ENCODE data around the gene PDE2A. TPM values are rescaled to one million over a fixed set of nuclear protein-coding genes. Genes with fewer than 3 reads are reported as not detected.

PDE2A gene
- total and polyA plus RNA-seq, 3 donors from 2014 or later: 14.1 to 20.6 (median 15.2) TPM

DNA sequence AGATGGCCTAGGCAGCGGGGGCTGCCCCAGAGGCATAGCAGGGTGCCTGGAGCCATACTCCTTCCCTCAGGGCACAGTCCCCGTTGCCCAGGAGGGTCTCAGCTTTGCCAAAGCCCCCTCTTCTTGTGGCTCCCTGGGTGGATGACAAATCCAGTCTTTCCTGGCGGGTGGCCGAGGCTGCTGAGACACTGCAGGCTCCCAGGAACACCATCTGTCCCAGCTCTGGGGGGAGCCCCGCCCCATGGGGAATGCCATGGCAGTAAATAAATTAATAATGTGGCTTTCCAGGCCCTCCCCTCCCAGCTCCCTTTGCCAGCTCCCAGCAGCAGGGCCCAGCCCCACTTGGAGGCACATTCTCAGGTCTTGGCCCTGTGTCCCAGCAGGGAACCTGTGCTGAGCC, 45.0 kb downstream of the PDE2A start:
- Histone ChIP-seq H3K4me3 (no peak overlapping the region), H3K36me3 (ENCODE audit: low read depth, missing control alignments) (no peaks in the 10 kb centered on the region), H3K4me1 (peaks cover 7% of the 10 kb centered on the region), H3K27me3 (no peaks in the 10 kb centered on the region), H3K9me3 (no peaks in the 10 kb centered on the region), H3K27ac (no peak overlapping the region)
- intact Hi-C loops (cut with DNase I; ENCODE audit: low total_unique reads): no loop called here
- WGBS, 2 donors: 79 to 94% methylated on average over 3 to 5 of the region's 5 CpGs
- no peak for DNase-seq
- no peak for TF ChIP-seq POLR2A (IDR thresholded peaks at IDR 0.05)
- TF ChIP-seq, protein P1, sequence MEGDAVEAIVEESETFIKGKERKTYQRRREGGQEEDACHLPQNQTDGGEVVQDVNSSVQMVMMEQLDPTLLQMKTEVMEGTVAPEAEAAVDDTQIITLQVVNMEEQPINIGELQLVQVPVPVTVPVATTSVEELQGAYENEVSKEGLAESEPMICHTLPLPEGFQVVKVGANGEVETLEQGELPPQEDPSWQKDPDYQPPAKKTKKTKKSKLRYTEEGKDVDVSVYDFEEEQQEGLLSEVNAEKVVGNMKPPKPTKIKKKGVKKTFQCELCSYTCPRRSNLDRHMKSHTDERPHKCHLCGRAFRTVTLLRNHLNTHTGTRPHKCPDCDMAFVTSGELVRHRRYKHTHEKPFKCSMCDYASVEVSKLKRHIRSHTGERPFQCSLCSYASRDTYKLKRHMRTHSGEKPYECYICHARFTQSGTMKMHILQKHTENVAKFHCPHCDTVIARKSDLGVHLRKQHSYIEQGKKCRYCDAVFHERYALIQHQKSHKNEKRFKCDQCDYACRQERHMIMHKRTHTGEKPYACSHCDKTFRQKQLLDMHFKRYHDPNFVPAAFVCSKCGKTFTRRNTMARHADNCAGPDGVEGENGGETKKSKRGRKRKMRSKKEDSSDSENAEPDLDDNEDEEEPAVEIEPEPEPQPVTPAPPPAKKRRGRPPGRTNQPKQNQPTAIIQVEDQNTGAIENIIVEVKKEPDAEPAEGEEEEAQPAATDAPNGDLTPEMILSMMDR (IDR thresholded peaks at IDR 0.05): no peak

GRCh38 chr11:72627594-72628281, 46.5 kb downstream of the PDE2A start:
- Histone ChIP-seq H3K27ac (no peak overlapping the region), H3K4me1 (peaks cover 7% of the 10 kb centered on the region), H3K4me3 (no peak overlapping the region), H3K36me3 (ENCODE audit: low read depth, missing control alignments) (no peaks in the 10 kb centered on the region), H3K9me3 (no peaks in the 10 kb centered on the region), H3K27me3 (no peaks in the 10 kb centered on the region)
- TF ChIP-seq, protein P1 (IDR thresholded peaks at IDR 0.05): no peak
- no peak for TF ChIP-seq POLR2A (IDR thresholded peaks at IDR 0.05)
- no peak for DNase-seq
- 94 to 98% methylated on average over 7 of the region's 7 CpGs for WGBS, 2 donors
- intact Hi-C loops (cut with DNase I; ENCODE audit: low total_unique reads): no loop called here

GRCh38 chr11:72626414-72626936, 47.7 kb downstream of the PDE2A start:
- H3K36me3 ChIP-seq (ENCODE audit: low read depth, missing control alignments): no peaks in the 10 kb centered on the region
- no peak for TF ChIP-seq POLR2A (IDR thresholded peaks at IDR 0.05)
- TF ChIP-seq, protein P1 (IDR thresholded peaks at IDR 0.05): no peak
- no peaks in the 10 kb centered on the region for H3K27me3 ChIP-seq
- WGBS, 2 donors: 76 to 81% methylated on average over 10 to 11 of the region's 11 CpGs
- H3K4me1 ChIP-seq: peaks cover 7% of the 10 kb centered on the region
- H3K27ac ChIP-seq: peak overlapping the region; percentile 26 to 43
- intact Hi-C loops (cut with DNase I; ENCODE audit: low total_unique reads): no loop called here
- H3K9me3 ChIP-seq: no peaks in the 10 kb centered on the region
- H3K4me3 ChIP-seq: no peak overlapping the region
- DNase-seq: no peak

GRCh38 chr11:72625691-72626413, 48.4 kb downstream of the PDE2A start:
- peak; percentile 26 for DNase-seq

More at GRCh38 chr11:72625691-72626413, 48.4 kb downstream of the PDE2A start:
- Histone ChIP-seq H3K27ac (peak overlapping the region; percentile 26 to 43), H3K9me3 (no peaks in the 10 kb centered on the region), H3K36me3 (ENCODE audit: low read depth, missing control alignments) (no peaks in the 10 kb centered on the region), H3K4me3 (no peak overlapping the region), H3K27me3 (no peaks in the 10 kb centered on the region), H3K4me1 (peaks cover 7% of the 10 kb centered on the region)
- TF ChIP-seq, protein P1 (IDR thresholded peaks at IDR 0.05): no peak
- no peak for TF ChIP-seq POLR2A (IDR thresholded peaks at IDR 0.05)
- 54 to 60% methylated on average over 6 to 20 of the region's 20 CpGs for WGBS, 2 donors
- intact Hi-C loops (cut with DNase I; ENCODE audit: low total_unique reads): no loop called here
